Smooth muscle cell (in vitro differentiated cells): ENCODE measurements around the gene NFATC4. TPM values are rescaled to one million over a fixed set of nuclear protein-coding genes. Genes with fewer than 3 reads are reported as not detected.

Source experiments
- DNase-seq: peaks from one replicate; lab custom pipeline; 2025; ENCODE audit not compliant: unreplicated experiment; lab: John Stamatoyannopoulos, UW
- H2AFZ ChIP-seq: fragments of 200-600 bp; sonication (generic); 2 replicates; pipeline ENCODE4 v1.6.0; 2016; ENCODE audit warnings: antibody characterized with exemption, low read depth, mild to moderate bottlenecking
- H3F3A ChIP-seq: fragments of 200-600 bp; sonication (generic); 2 replicates; pipeline ENCODE4 v1.6.0; 2017; ENCODE audit warnings: antibody characterized with exemption, low read depth
- H3K27ac ChIP-seq: fragments of 200-600 bp; sonication (generic); 2 replicates; pipeline ENCODE4 v1.5.1; 2016; ENCODE audit warnings: low read depth, mild to moderate bottlenecking
- H3K27me3 ChIP-seq: fragments of 200-600 bp; sonication (generic); 2 replicates; pipeline ENCODE4 v1.6.1; 2016; ENCODE audit warnings: low read depth, mild to moderate bottlenecking
- H3K36me3 ChIP-seq: fragments of 200-600 bp; sonication (generic); 2 replicates; pipeline ENCODE4 v1.5.1; 2016; ENCODE audit warnings: low read depth
- H3K4me1 ChIP-seq: fragments of 200-600 bp; sonication (generic); 2 replicates; pipeline ENCODE4 v1.5.1; 2016; ENCODE audit warnings: low read depth
- H3K4me2 ChIP-seq: fragments of 200-600 bp; sonication (generic); 2 replicates; pipeline ENCODE4 v1.6.0; 2016; ENCODE audit warnings: mild to moderate bottlenecking
- H3K4me3 ChIP-seq: fragments of 200-600 bp; sonication (generic); 2 replicates; pipeline ENCODE4 v1.5.1; 2016; ENCODE audit warnings: mild to moderate bottlenecking
- H3K79me2 ChIP-seq: fragments of 200-600 bp; sonication (generic); 2 replicates; pipeline ENCODE4 v1.6.0; 2016; ENCODE audit warnings: low read depth, mild to moderate bottlenecking
- H3K9ac ChIP-seq: fragments of 200-600 bp; sonication (generic); 2 replicates; pipeline ENCODE4 v1.6.0; 2016; ENCODE audit warnings: low read depth
- H3K9me3 ChIP-seq: fragments of 200-600 bp; sonication (generic); replicated peaks from 2 replicates; pipeline ENCODE4 v1.5.1; 2016; ENCODE audit warnings: low read depth
- H4K20me1 ChIP-seq: fragments of 200-600 bp; sonication (generic); 2 replicates; pipeline ENCODE4 v1.6.0; 2016; ENCODE audit warnings: low read depth
- WGBS: methylation state at CpG from one replicate; pipeline ENCODE4 v1.1.7; 2016; ENCODE audit warnings: low lambda C conversion rate; 5-methylcytosine and 5-hydroxymethylcytosine counted together
- polyA plus RNA-seq: library from polyadenylated mRNA; unstranded; fragments of >200 nt; fragmentation: Nextera tagmentation; extraction: Ambion mirVana; gene quantifications from 2 replicates; pipeline ENCODE4 v1.2.1, GENCODE V29; 2016
- total RNA-seq: library from RNA; depleted of rRNA; stranded (reverse); fragments of >200 nt; gene quantifications from 2 replicates; pipeline ENCODE4 v1.2.3, GENCODE V29; 2014
- TF ChIP-seq, protein P1 (sequence below): fragments of 200-600 bp; sonication (generic); IDR thresholded peaks from 2 replicates; pipeline ENCODE4 v1.5.1; 2017; ENCODE audit warnings: borderline replicate concordance, mild to moderate bottlenecking, antibody characterized with exemption; ENCODE audit not compliant: insufficient read depth, poor library complexity, severe bottlenecking

The NFATC4 gene
- total and polyA plus RNA-seq, 2 experiments from 2014 or later, result 44.6 to 84.7 TPM

DNA sequence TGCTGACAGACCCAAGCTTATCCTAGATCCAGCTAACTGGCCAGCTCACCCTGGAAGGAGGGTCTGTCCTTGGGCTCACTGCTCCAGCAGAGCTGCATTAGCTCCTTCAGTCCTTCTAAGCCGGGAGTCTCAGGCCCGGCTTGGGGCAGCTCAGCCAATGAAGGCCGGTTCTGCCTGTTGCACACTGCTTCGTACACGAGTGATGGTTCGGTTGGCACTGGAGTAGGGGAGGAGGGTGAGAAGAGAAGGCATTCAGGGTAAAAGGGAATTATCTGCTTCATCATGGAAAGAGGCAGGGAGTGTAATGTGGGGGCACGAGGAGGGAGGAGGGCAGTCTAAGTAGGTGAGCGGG lies 30.2 kb upstream of the NFATC4 start:
- no peak overlapping the region for H3K27ac ChIP-seq
- no peak overlapping the region for H3K9ac ChIP-seq
- no peaks in the 10 kb centered on the region for H3K9me3 ChIP-seq
- no peak overlapping the region for H2AFZ ChIP-seq
- H4K20me1 ChIP-seq, result no peaks in the 10 kb centered on the region
- no peak overlapping the region for H3K4me3 ChIP-seq
- DNase-seq, result no peak
- 86% methylated on average over 8 of the region's 8 CpGs for WGBS
- no peaks in the 10 kb centered on the region for H3K36me3 ChIP-seq
- peaks cover 97% of the 10 kb centered on the region for H3K27me3 ChIP-seq
- no peaks in the 10 kb centered on the region for H3F3A ChIP-seq
- no peaks in the 10 kb centered on the region for H3K79me2 ChIP-seq
- TF ChIP-seq, protein P1, sequence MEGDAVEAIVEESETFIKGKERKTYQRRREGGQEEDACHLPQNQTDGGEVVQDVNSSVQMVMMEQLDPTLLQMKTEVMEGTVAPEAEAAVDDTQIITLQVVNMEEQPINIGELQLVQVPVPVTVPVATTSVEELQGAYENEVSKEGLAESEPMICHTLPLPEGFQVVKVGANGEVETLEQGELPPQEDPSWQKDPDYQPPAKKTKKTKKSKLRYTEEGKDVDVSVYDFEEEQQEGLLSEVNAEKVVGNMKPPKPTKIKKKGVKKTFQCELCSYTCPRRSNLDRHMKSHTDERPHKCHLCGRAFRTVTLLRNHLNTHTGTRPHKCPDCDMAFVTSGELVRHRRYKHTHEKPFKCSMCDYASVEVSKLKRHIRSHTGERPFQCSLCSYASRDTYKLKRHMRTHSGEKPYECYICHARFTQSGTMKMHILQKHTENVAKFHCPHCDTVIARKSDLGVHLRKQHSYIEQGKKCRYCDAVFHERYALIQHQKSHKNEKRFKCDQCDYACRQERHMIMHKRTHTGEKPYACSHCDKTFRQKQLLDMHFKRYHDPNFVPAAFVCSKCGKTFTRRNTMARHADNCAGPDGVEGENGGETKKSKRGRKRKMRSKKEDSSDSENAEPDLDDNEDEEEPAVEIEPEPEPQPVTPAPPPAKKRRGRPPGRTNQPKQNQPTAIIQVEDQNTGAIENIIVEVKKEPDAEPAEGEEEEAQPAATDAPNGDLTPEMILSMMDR, result no peak
- H3K4me1 ChIP-seq, result peaks cover 11% of the 10 kb centered on the region
- H3K4me2 ChIP-seq, result no peak overlapping the region

DNA sequence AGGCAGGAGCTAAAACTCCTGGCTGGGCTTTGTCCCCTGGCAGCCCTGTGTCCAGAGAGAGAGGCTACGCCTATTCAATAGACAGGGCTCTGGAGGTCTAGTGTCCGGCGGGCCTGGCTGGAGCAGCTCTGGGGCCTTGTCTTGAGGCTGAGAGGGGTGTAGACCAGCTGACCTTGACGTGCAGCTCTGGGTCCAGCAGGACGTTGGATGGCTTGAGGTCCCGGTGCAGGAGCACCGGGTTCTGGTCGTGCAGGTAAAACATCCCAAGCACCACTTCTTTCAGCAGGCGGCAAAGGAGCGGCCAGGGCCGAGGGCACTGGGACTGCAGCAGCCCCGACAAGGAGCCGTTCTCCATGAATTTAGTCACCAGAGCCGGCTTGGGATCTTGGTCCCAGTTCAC lies 29.1 kb upstream of the NFATC4 start:
- peaks cover 97% of the 10 kb centered on the region for H3K27me3 ChIP-seq
- no peak overlapping the region for H2AFZ ChIP-seq
- H4K20me1 ChIP-seq, result no peaks in the 10 kb centered on the region
- no peak overlapping the region for H3K4me3 ChIP-seq
- H3K4me1 ChIP-seq, result peaks cover 11% of the 10 kb centered on the region
- no peaks in the 10 kb centered on the region for H3F3A ChIP-seq
- 78% methylated on average over 14 of the region's 14 CpGs for WGBS
- H3K79me2 ChIP-seq, result no peaks in the 10 kb centered on the region
- DNase-seq, result no peak
- H3K36me3 ChIP-seq, result no peaks in the 10 kb centered on the region
- no peak overlapping the region for H3K9ac ChIP-seq
- peak overlapping the region; percentile 87 for H3K4me2 ChIP-seq
- H3K9me3 ChIP-seq, result no peaks in the 10 kb centered on the region
- no peak overlapping the region for H3K27ac ChIP-seq
- TF ChIP-seq, protein P1, result no peak

DNA sequence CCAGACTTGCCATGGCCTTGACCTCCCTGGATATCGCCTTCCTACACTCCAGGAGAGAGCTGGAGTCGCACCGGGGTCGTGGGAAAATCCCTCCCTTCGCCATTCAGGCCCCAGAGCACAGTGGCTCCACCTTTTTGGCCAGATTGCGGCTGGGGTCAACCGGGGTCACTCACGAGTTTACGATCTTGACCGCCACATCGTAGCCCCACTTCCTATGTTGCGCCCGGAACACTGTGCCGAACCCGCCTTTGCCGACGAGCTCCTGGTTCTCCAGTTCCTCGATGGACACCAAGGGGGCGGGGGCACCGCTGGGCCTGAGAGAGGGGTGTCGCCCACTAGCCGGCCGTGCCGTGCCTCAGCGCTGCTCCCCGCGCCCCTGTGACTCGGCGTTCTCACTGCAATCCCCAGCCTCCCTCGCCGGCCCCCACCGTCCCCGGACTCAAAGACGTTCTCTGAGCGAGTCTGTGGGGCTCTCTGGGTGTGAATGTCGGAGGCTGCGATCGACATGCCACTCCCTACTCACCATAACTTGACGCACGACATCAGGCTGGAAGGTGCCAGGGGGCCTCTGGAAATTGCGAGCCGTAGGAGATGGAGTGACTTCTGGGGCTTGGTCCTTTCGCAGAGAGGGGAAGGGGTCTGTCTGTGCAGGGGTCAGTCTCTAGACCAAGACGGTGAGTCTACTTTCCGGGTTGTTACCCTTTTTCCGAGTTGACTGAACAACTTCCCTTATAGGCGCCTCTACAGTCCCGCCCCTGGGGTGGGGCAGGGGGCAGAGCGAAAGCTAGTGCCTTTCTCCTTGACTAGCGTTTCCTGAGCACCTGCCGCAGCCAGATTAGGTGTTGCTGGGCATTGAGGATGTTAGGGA lies 28.5 kb upstream of the NFATC4 start, which contains the start of gene RIPK3:
TSS of gene RIPK3 (minus strand) at position 708 of the 868 bp plus-strand sequence. CDS start at position 543, 165 bp downstream.
- no peak for DNase-seq
- Histone ChIP-seq H4K20me1 (no peaks in the 10 kb centered on the region), H3K4me1 (peaks cover 7% of the 10 kb centered on the region), H3K4me2 (peak within 1 kb of the TSS; percentile 87), H3K4me3 (peak within 1 kb of the TSS; percentile 57), H3K36me3 (no peaks in the 10 kb centered on the region), H3K79me2 (no peaks in the 10 kb centered on the region), H3F3A (no peaks in the 10 kb centered on the region), H3K9ac (no peak within 1 kb of the TSS), H2AFZ (peak within 1 kb of the TSS; percentile 86), H3K9me3 (no peaks in the 10 kb centered on the region), H3K27me3 (peaks cover 92% of the 10 kb centered on the region), H3K27ac (no peak within 1 kb of the TSS)
- WGBS, result 12% methylated on average over 48 of the region's 51 CpGs
- TF ChIP-seq, protein P1, result no peak
